C4-2B (cell line): ENCODE measurements around the gene RANBP3.

Experiments used
- CTCF ChIP-seq: fragments of 450-650 bp; conservative IDR thresholded peaks from 2 replicates; pipeline ENCODE4 v1.5.1; 2017; ENCODE audit warnings: mild to moderate bottlenecking
- ZFX ChIP-seq: fragments of 450-650 bp; IDR thresholded peaks from 2 replicates; pipeline ENCODE4 v1.6.1; 2017

- TF ChIP-seq CTCF, result no peak
- TF ChIP-seq ZFX, result no peak
Measured at GRCh38 chr19:5959260-5960004, 18.5 kb downstream of the RANBP3 start.
